ENCODE results near the gene MRPS33. TPM values are rescaled to one million over a fixed set of nuclear protein-coding genes. Genes with fewer than 3 reads are reported as not detected.
"Not testable (repeated sequence)": the region's sequence is repeated elsewhere in the genome, so short reads cannot be mapped to it uniquely, and the experiment has no call there.

The MRPS33 gene
- total RNA-seq, 2 donors from 2014 or later: 4.6 to 9.9 TPM

DNA sequence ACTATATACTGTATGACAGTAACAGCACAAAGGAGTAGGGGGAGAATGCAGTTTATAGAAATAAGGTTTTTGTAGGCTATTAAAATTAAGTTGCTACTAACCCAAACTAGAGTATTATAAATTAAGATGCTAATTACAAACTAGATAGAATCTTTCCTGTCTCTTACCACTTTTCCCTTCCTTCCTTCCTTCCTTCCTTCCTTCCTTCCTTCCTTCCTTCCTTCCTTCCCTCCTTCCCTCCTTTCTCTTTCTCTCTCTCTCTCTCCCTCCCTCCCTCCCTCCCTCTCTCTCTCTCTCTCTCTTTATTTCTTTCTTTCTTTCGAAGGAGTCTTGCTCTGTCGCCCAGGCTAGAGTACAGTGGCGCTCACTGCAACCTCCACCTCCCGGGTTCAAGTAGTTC lies 53.6 kb downstream of the MRPS33 start:
- H3K27ac ChIP-seq: no peak overlapping the region
- no peaks in the 10 kb centered on the region for H3K36me3 ChIP-seq (replicated peaks in 1 of 2; ENCODE audit: insufficient read depth in 1 of 2, low read depth in 2 of 2)
- DNase-seq (no peak), ATAC-seq (no peak)
- intact Hi-C loops (cut with DNase I): no loop called here
- no peaks in the 10 kb centered on the region for H3K4me1 ChIP-seq
- H3K9me3 ChIP-seq: no peaks in the 10 kb centered on the region
- WGBS, 2 donors: 79 to 91% methylated on average over 4 of the region's 4 CpGs
- no peak for TF ChIP-seq POLR2A (IDR thresholded peaks at IDR 0.05)
- TF ChIP-seq, protein P1, sequence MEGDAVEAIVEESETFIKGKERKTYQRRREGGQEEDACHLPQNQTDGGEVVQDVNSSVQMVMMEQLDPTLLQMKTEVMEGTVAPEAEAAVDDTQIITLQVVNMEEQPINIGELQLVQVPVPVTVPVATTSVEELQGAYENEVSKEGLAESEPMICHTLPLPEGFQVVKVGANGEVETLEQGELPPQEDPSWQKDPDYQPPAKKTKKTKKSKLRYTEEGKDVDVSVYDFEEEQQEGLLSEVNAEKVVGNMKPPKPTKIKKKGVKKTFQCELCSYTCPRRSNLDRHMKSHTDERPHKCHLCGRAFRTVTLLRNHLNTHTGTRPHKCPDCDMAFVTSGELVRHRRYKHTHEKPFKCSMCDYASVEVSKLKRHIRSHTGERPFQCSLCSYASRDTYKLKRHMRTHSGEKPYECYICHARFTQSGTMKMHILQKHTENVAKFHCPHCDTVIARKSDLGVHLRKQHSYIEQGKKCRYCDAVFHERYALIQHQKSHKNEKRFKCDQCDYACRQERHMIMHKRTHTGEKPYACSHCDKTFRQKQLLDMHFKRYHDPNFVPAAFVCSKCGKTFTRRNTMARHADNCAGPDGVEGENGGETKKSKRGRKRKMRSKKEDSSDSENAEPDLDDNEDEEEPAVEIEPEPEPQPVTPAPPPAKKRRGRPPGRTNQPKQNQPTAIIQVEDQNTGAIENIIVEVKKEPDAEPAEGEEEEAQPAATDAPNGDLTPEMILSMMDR (IDR thresholded peaks at IDR 0.05): no peak
- no peak overlapping the region for H3K4me3 ChIP-seq
- H3K27me3 ChIP-seq: no peaks in the 10 kb centered on the region

DNA sequence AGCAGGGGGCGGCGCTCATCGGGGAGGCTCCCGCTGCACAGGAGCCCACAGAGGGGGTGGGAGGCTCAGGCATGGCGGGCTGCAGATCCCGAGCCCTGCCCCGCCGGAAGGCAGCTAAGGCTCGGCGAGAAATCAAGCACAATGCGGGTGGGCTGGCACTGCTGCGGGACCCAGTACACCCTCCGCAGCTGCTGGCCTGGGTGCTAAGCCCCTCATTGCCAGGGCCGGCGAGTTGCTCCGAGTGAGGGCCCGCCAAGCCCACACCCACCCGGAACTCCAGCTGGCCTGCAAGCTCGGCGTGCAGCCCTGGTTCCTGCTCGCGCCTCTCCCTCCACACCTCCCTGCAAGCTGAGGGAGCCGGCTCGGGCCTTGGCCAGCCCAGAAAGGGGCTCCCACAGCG lies 57.8 kb downstream of the MRPS33 start:
- DNase-seq; H3K4me3 ChIP-seq; H3K27me3 ChIP-seq; ATAC-seq; H3K27ac ChIP-seq; H3K36me3 ChIP-seq (replicated peaks in 1 of 2; ENCODE audit: insufficient read depth in 1 of 2, low read depth in 2 of 2); H3K4me1 ChIP-seq; intact Hi-C loops (cut with DNase I); H3K9me3 ChIP-seq: not testable (repeated sequence)
- 80 to 96% methylated on average over 3 to 5 of the region's 25 CpGs for WGBS, 2 donors

Small RNA genes within 50 kb of the gene (small RNA-seq; reads per million reads assigned to genes)
- gene RNU4-74P: not detected

Other genes with a start within 250 kb of the MRPS33 start
- 10 to 100 TPM; 41.9 to 51.1 TPM for gene BRAF, start 90.0 kb downstream of the MRPS33 start, total RNA-seq
- gene TMEM178B, start 59.1 kb upstream of the MRPS33 start, total RNA-seq: 10 to 100 TPM in 1 of 2 donors, 1 to 10 TPM in 1; 1.0 to 11.9 TPM